ENCODE measurements around the gene NATD1. TPM values are rescaled to one million over a fixed set of nuclear protein-coding genes. Genes with fewer than 3 reads are reported as not detected.

The NATD1 gene
- total RNA-seq, 1 experiment from 2014 or later, result 7.3 TPM

- Histone ChIP-seq H4K5ac (ENCODE audit: insufficient read length, low read depth, low read length) (no peak overlapping the region), H2AFZ (ENCODE audit: low read length) (no peak overlapping the region), H3T11ph (ENCODE audit: low read length) (no peak overlapping the region), H2BK120ac (ENCODE audit: low read depth, low read length, poor library complexity, severe bottlenecking) (no peak overlapping the region), H3K18ac (ENCODE audit: insufficient read length, low read depth, low read length) (no peak overlapping the region), H3K9ac (ENCODE audit: extremely low read depth, insufficient read length, low read length) (no peak overlapping the region), H3K27me3 (ENCODE audit: insufficient read depth, low read length) (no peaks in the 10 kb centered on the region; the same call in 1 of the 2 replicates), H3K79me2 (ENCODE audit: insufficient read depth, low read length) (no peaks in the 10 kb centered on the region), H4K20me1 (ENCODE audit: control insufficient read depth, insufficient read depth, insufficient read length) (no peaks in the 10 kb centered on the region), H3K79me1 (ENCODE audit: insufficient read depth, low read depth, low read length, poor library complexity, severe bottlenecking) (no peaks in the 10 kb centered on the region), H3K23me2 (ENCODE audit: insufficient read length, low read depth, low read length, poor library complexity, severe bottlenecking) (no peaks in the 10 kb centered on the region), H2BK20ac (ENCODE audit: low read depth, low read length, poor library complexity, severe bottlenecking) (no peak overlapping the region), H3K27ac (ENCODE audit: insufficient read length, low read depth, low read length) (no peak overlapping the region), H3K23ac (ENCODE audit: insufficient read length, low read depth, low read length) (no peak overlapping the region), H3K4ac (ENCODE audit: low read depth, low read length) (no peak overlapping the region), H3K4me1 (ENCODE audit: insufficient read depth, low read length) (no peaks in the 10 kb centered on the region; the same call in 1 of the 2 replicates), H4K91ac (ENCODE audit: insufficient read length, low read depth, low read length) (no peak overlapping the region), H2BK12ac (ENCODE audit: insufficient read length, low read depth, low read length) (no peak overlapping the region), H2BK15ac (ENCODE audit: low read depth, low read length) (no peak overlapping the region), H3K14ac (ENCODE audit: insufficient read depth, low read length) (peak overlapping the region; percentile 11), H4K8ac (replicated peaks; ENCODE audit: insufficient read length, low read depth, low read length) (no peak overlapping the region), H2AK5ac (ENCODE audit: insufficient read length, low read length) (no peak overlapping the region), H3K56ac (ENCODE audit: insufficient read length, low read depth, low read length) (no peak overlapping the region), H2BK5ac (ENCODE audit: insufficient read length, low read length) (no peak overlapping the region), H3K9me3 (ENCODE audit: control insufficient read depth, low read depth, low read length) (no peaks in the 10 kb centered on the region), H3K4me2 (ENCODE audit: insufficient read depth, insufficient read length, low read length) (no peak overlapping the region)
- WGBS (ENCODE audit: extremely low coverage, insufficient read length, low lambda C conversion rate), result no CpG with 5 or more reads among the region's 25 CpGs
- no peaks in the 10 kb centered on the region for H3K36me3 Mint-ChIP-seq (ENCODE audit: insufficient read depth in 1 of 3, low read depth in 3 of 3)
- no peak for TF ChIP-seq CTCF (conservative IDR thresholded peaks at IDR 0.05)
- H3K4me1 Mint-ChIP-seq, result peaks cover 13 to 35% of the 10 kb centered on the region in 2 experiments
- H3K9me3 Mint-ChIP-seq, result no peaks in the 10 kb centered on the region
- peaks cover 3% of the 10 kb centered on the region; the same call in 1 of the 2 replicates for H3K27me3 Mint-ChIP-seq (ENCODE audit: low read depth)
- no peak for DNase-seq
- peak overlapping the region in 1 of 2 experiments; percentile 61; a peak in 1 of 5 replicates for H3K4me3 Mint-ChIP-seq
- H3K27ac Mint-ChIP-seq, result peak overlapping the region; percentile 42 to 82 (median 74); a peak in 3 of 7 replicates
Observed at GRCh38 chr17:21240369-21241055, 12.7 kb downstream of the NATD1 start.
